IPS-18a (cell line): ENCODE data around the gene MACROD2.

Experiments used
- H3K27ac ChIP-seq: one replicate; pipeline ENCODE4 v1.5.1; 2013; ENCODE audit warnings: low read length
- H3K27me3 ChIP-seq: one replicate; pipeline ENCODE4 v1.6.1; 2013; ENCODE audit warnings: mild to moderate bottlenecking, low read length; ENCODE audit not compliant: control insufficient read depth, insufficient read depth
- H3K36me3 ChIP-seq: one replicate; pipeline ENCODE4 v1.6.1; 2013; ENCODE audit warnings: low read depth, low read length; ENCODE audit not compliant: control insufficient read depth
- H3K4me1 ChIP-seq: one replicate; pipeline ENCODE4 v1.6.1; 2013; ENCODE audit warnings: low read depth, low read length; ENCODE audit not compliant: control insufficient read depth
- H3K4me3 ChIP-seq: one replicate; pipeline ENCODE4 v1.5.1; 2013; ENCODE audit warnings: low read length
- H3K9ac ChIP-seq: one replicate; pipeline ENCODE4 v1.6.1; 2013; ENCODE audit warnings: mild to moderate bottlenecking, low read length, moderate library complexity
- H3K9me3 ChIP-seq: one replicate; pipeline ENCODE4 v1.6.1; 2013; ENCODE audit warnings: low read depth, low read length; ENCODE audit not compliant: control insufficient read depth

MACROD2 gene

DNA sequence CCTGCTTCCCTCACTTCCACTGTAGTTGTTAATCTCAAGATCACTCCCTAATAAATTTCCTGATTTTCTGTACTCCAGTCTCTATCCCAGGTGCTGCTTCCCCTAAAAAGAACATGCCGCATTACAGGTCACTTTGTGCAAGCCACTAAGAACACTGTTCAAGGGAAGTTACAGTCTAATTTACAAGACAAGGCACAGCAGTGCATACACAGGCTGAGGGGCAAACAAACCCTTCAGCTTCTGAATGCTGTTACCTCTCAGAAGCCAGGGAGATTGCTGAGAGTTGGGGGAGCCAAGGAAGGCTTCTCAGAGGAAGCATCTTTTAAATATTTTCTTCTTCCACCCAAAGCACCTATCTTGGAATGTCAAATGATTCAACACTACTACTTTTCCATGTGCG lies 787.4 kb downstream of the MACROD2 start:
- no peaks in the 10 kb centered on the region for H3K9me3 ChIP-seq
- H3K4me1 ChIP-seq, result peaks cover 9% of the 10 kb centered on the region
- H3K36me3 ChIP-seq, result no peaks in the 10 kb centered on the region
- no peak overlapping the region for H3K4me3 ChIP-seq
- no peaks in the 10 kb centered on the region for H3K27me3 ChIP-seq
- no peak overlapping the region for H3K27ac ChIP-seq
- H3K9ac ChIP-seq, result no peak overlapping the region

DNA sequence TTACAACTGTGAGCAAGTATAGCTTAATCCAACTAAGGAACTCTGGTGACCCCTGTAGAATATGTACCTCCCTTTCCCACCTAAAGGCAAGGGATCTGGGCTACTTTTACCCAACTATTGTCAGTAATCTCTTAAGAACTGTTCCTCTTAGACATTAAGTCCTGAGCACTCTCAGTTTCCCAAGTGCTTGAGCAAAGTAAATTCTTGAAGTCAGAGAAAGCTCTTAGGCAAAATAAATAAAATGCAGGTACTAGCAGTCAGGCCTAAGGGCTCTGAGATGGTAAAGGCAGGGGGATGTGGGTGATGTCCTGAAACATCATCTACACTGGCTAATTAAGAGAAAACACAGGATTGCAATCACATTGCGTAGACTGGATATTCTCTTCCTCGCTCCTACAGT lies 788.5 kb downstream of the MACROD2 start:
- H3K4me1 ChIP-seq, result peaks cover 9% of the 10 kb centered on the region
- no peaks in the 10 kb centered on the region for H3K36me3 ChIP-seq
- H3K9me3 ChIP-seq, result no peaks in the 10 kb centered on the region
- no peak overlapping the region for H3K27ac ChIP-seq
- no peak overlapping the region for H3K4me3 ChIP-seq
- H3K27me3 ChIP-seq, result no peaks in the 10 kb centered on the region
- no peak overlapping the region for H3K9ac ChIP-seq

DNA sequence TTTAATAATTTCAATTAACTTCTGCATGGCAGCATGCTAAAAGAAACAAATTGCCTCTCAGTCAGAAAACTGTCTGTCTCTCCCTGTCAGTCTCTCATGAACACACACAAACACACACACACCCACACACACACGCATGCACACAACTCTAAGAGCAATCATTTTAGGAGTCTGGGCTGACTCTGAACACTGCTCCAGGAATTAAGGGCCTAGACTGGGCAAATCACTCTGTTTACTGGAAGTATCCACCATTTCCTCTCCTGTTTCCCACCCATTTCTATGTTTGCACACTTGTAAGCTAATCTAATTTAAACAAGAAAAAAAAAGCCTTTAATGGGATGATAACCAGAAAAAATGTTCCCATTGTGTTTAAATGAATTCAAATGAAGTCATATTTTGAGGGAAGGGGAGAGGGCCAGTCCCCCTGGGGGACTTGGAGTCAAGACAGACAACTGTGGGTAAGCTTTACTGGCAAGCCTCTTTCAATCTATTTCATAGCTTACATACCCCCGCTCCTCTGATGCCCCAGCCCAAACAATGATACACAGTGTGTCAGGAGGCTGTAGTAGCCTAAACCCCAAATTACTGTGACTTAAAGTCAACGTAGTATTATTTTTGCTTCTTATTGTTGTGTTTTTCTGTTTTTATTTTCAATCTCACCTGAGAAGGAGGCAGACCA lies 789.9 kb downstream of the MACROD2 start:
- Histone ChIP-seq H3K4me3 (no peak overlapping the region), H3K36me3 (no peaks in the 10 kb centered on the region), H3K27ac (no peak overlapping the region), H3K9ac (no peak overlapping the region), H3K4me1 (peaks cover 9% of the 10 kb centered on the region), H3K9me3 (no peaks in the 10 kb centered on the region), H3K27me3 (no peaks in the 10 kb centered on the region)

DNA sequence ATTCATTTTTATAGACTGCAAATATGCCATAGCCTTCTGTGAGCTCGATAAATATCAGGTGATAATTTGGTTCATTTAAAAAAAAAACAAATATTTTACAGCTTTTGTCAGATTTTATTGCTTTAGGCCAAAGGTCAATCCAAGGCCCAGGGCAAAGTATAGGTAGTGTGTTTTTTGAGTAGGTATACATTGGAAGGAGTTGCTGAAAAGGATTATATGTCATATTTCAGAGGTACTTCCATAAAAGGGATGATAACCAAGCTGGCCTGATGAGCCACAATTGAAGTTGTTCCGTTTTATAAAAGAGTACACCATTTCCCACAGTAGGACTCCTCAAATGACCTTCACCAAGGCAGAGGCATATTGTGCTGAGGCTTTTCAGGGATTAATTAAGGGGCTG lies 794.9 kb downstream of the MACROD2 start:
- Histone ChIP-seq H3K4me3 (no peak overlapping the region), H3K36me3 (no peaks in the 10 kb centered on the region), H3K27ac (no peak overlapping the region), H3K4me1 (no peaks in the 10 kb centered on the region), H3K9ac (no peak overlapping the region), H3K9me3 (no peaks in the 10 kb centered on the region), H3K27me3 (no peaks in the 10 kb centered on the region)

DNA sequence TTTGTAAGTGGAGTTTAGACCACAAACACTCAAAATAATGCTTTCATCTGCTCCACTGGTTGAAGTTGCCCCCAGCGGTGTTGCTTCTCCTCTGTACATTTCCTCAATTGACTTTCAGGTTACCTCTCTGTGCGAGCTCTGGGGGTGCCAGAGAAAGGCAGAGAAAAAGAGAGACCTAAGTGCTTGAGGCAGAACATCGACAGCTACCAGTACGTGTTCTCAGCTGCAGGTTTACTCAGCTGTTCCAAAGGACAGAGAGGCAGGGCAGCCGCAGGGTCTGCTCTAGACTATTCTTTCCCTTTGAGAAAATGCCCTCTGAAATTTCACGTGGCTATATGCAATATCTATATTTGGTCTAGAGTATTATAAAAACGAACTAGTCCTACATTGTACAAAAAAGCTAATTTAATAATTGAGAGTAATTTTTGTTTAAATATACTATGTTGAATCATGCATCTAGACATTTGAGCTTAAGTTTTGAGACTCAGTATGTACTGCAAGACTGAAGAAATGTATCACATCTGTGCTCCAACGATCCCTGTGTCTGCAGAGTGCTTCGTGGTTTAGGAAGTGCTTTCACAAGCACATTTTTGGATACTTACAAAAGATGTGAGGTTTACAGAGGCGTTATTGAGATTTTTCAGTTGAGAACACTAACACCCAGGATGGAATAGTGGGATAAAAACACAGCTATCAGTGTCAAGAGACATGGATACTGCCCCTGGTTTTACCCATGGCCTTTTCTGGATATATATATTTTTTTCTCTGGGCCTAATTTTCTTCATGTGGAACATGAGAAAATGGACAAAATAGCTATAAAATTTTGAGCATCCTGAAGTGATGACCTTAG lies 795.7 kb downstream of the MACROD2 start:
- no peaks in the 10 kb centered on the region for H3K36me3 ChIP-seq
- H3K27me3 ChIP-seq, result no peaks in the 10 kb centered on the region
- H3K27ac ChIP-seq, result no peak overlapping the region
- no peaks in the 10 kb centered on the region for H3K4me1 ChIP-seq
- no peak overlapping the region for H3K4me3 ChIP-seq
- H3K9me3 ChIP-seq, result no peaks in the 10 kb centered on the region
- H3K9ac ChIP-seq, result no peak overlapping the region

DNA sequence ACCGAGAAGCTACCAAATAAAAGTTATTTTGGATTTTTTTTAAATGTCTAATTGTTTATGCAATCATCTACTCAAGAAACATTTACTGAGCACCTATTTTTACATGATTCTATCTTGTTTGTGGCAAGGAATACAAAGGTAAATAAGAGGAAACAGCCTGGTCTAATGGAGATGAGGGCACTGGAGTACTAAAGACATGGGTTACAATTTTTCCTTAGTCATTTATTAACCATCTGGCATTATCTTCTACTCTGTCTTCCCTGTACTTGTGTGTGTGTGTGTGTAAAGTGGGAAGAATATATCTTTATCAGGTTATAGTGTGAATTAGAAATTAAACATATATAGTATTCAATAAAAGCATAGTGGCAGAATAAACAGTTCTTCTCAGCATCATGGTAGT lies 797.6 kb downstream of the MACROD2 start:
- H3K27me3 ChIP-seq, result no peaks in the 10 kb centered on the region
- no peaks in the 10 kb centered on the region for H3K4me1 ChIP-seq
- H3K4me3 ChIP-seq, result no peak overlapping the region
- no peaks in the 10 kb centered on the region for H3K9me3 ChIP-seq
- no peaks in the 10 kb centered on the region for H3K36me3 ChIP-seq
- H3K27ac ChIP-seq, result no peak overlapping the region
- no peak overlapping the region for H3K9ac ChIP-seq

DNA sequence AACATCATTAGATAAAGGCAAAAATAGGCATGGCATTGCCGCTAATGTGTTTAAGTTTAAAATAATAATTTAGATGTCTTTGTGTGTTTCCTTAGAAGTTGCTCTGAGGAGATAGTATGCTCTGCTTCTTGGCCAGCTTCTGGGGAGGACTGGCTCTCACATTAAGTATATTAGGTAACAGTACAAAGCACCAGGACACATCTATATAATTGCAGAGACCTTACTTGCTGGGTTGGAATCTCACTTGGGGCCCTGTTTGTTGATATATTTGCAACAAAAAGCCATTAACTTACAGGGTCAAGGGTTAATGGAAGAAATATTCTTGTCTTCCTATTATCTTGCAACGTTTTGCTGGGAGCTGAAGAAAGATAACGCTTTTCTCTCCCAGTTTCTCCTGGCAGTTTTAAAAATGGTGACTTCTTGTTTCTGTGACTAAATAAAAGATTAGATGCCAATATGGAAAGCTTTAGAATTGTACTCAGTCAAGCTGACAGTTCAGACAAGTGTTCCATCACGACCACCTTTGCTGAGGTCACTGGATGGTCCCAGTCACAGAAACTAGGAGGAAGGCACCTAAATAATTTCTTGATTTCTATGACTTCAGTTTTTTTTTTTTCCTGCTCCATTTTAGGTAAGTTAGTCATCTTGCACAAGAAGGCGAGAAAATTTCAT lies 804.4 kb downstream of the MACROD2 start:
- Histone ChIP-seq H3K4me3 (no peak overlapping the region), H3K9me3 (no peaks in the 10 kb centered on the region), H3K27me3 (no peaks in the 10 kb centered on the region)

DNA sequence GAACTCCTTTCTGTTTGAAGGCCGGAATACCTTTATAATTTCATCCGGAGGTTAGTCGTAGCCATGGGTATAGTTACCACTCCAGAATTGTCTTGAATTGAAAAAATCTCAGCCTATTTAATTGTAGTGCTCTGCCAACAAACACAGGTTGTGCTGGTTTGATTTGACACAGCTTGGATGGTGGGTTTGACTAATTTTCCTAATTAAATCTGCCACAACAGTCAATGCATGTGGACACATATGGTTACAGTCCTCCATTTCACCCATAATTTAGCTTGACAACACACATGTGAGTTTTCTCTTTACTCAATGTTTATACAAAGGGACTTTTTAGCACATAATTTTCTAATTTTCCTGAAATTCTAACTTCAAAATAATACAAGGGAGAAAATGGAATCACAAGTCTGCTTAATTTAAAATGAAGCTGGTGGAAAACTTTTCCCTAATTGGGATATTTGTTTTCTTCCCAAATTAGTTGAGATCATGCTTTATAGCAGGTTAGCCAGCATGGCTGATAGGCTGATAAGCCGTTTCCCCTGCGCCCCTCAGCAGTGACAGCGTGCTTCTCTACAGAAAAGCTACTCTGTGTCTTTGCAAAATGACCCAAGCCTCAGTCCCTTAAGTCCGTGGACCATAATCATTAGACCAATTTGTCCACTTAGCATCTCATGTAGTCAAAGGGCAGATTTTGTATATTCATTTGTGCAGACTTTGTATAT lies 805.5 kb downstream of the MACROD2 start:
- Histone ChIP-seq H3K36me3 (no peaks in the 10 kb centered on the region), H3K9me3 (no peaks in the 10 kb centered on the region), H3K4me1 (no peaks in the 10 kb centered on the region), H3K4me3 (no peak overlapping the region), H3K9ac (no peak overlapping the region), H3K27me3 (no peaks in the 10 kb centered on the region), H3K27ac (no peak overlapping the region)

More for the DNA sequence above, 804.4 kb downstream of the MACROD2 start:
- no peak overlapping the region for H3K27ac ChIP-seq
- no peak overlapping the region for H3K9ac ChIP-seq
- no peaks in the 10 kb centered on the region for H3K4me1 ChIP-seq
- no peaks in the 10 kb centered on the region for H3K36me3 ChIP-seq

DNA sequence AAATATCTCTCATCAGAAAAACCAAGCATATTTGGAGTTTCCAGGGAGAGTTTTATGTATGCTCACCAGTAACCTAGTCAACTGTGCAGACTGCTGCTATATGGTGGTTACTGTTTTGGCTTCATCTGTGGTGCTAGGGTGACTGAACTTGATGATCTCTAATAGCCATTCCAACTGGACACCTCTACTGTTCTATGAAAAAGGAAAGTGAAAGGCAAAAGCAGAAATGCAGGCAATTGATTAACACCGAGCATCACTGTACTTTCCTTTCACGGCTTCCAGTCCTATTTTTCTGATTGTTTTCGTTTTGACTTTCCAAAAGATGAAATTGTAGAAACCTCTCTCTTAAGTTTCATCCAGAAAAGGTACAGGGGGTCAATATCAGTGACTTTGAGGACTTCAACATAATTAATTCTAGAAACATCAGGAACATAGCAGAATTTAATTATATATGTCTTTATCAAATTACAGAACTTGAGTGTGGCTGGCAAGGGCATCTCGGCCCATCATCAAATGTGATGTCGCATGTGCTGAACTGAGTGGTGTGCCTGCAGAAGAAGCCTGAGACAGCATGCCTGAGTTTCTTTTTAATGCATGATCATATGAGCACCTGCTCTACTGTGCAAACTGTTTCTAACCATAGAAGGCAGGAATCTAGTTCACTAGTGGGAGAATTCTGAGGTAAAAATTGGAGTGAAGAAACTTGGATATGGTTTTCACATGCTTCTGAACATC lies 806.4 kb downstream of the MACROD2 start:
- Histone ChIP-seq H3K4me3 (no peak overlapping the region), H3K27ac (no peak overlapping the region), H3K36me3 (no peaks in the 10 kb centered on the region), H3K9me3 (no peaks in the 10 kb centered on the region), H3K27me3 (no peaks in the 10 kb centered on the region), H3K9ac (no peak overlapping the region), H3K4me1 (no peaks in the 10 kb centered on the region)

DNA sequence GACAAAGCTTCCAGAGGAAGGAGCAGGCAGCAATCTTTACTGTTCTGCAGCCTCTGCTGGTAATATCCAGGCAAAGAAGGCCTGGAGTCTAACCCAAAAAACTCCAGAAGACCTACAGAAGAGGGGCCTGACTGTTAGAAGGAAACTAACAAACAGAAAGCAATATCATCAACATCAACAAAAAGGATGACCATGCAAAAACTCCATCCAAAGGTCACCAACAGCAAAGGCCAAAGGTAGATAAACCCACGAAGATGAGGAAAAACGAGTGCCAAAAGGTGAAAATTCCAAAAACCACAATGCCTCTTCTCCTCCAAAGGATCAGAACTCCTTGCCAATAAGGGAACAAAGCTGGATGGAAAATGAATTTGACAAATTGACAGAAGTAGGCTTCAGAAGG lies 811.9 kb downstream of the MACROD2 start:
- Histone ChIP-seq H3K36me3 (no peaks in the 10 kb centered on the region), H3K27ac (no peak overlapping the region), H3K4me3 (no peak overlapping the region)

DNA sequence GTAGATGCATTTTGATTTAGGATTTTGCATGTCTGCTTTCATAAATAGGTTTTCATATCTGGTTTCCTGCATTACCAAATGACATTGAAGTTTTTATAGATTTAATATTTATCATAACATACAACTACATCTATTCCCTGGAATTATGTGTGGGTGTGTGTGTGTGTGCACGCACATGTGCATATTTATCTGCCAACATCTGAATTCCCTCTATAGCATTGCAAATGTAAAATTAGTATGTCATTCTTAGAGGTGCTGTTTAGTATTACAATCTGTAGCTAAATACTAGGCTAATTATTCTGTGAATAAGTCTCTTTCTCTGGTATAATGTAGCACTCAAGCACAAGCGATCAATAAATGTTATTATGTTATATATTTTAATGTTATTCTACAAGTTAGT lies 820.0 kb downstream of the MACROD2 start:
- Histone ChIP-seq H3K9me3 (no peaks in the 10 kb centered on the region), H3K27me3 (no peaks in the 10 kb centered on the region), H3K27ac (no peak overlapping the region), H3K4me3 (no peak overlapping the region), H3K9ac (no peak overlapping the region), H3K36me3 (no peaks in the 10 kb centered on the region), H3K4me1 (no peaks in the 10 kb centered on the region)

More for the DNA sequence above, 811.9 kb downstream of the MACROD2 start:
- Histone ChIP-seq H3K9ac (no peak overlapping the region), H3K9me3 (no peaks in the 10 kb centered on the region), H3K4me1 (no peaks in the 10 kb centered on the region), H3K27me3 (no peaks in the 10 kb centered on the region)
